Activated T-cell treated with anti-CD3 and anti-CD28 coated beads, Interleukin-2, amount 50 U/mL, for 1 hour (primary cell): ENCODE data around the gene WIPF3.

Experiments used
- DNase-seq: peaks from one replicate; pipeline ENCODE4 v3.0.0-alpha.2; 2020

Gene WIPF3

DNA sequence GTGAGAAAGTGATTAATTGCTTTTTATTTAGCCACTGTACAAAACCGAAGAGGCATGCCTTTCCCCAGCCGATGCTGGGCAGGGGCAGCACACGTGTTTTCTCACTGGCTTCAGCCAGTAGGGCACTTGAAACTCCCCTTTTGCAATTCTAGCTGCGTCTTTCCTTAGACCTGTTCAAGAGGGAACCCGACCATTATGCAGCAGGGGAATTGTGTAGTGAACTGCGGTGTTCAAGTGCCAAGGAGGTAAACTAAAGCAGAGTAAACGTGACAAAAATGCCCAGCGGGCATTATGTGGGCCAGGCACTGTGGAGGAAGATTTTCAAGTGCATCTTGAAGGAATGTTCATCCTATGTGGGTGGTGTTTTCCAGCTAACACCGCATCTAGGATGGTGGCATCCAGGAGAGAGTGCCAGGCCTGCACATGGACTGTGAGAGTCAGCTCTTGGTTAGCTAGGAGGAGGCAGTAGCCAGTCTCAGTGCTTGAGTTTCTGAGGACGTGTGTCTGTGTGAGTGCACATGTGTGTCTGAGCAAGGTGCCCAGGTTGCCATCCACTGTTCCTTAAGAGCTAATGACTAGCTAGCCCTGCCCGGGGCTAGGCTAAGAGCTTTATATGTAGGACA, 3.3 kb downstream of the WIPF3 start:
- DNase-seq: no peak

DNA sequence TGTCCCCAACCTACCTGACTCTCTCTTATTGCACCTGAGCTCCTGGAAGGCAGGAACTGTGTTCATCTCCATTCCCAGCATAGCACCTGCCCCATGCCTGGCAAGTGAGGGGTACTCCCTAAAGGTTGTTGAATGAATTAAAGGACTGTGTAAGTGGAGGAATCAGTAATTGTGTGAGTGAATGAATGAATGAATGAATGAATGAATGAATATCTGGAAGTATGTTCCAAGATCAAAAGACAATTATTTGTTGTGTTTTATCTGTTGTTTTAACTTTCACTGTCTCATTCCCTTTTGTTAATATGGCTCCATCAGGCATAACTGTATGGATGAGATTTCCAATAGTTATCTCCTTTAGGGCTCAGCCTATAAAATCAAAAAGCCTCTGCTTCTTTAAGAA, 4.0 kb downstream of the WIPF3 start:
- no peak for DNase-seq

- no peak for DNase-seq
Measured at GRCh38 chr7:29810813-29811482, 4.6 kb downstream of the WIPF3 start.

- DNase-seq: no peak
Measured at GRCh38 chr7:29811586-29811985, 5.3 kb downstream of the WIPF3 start.

DNA sequence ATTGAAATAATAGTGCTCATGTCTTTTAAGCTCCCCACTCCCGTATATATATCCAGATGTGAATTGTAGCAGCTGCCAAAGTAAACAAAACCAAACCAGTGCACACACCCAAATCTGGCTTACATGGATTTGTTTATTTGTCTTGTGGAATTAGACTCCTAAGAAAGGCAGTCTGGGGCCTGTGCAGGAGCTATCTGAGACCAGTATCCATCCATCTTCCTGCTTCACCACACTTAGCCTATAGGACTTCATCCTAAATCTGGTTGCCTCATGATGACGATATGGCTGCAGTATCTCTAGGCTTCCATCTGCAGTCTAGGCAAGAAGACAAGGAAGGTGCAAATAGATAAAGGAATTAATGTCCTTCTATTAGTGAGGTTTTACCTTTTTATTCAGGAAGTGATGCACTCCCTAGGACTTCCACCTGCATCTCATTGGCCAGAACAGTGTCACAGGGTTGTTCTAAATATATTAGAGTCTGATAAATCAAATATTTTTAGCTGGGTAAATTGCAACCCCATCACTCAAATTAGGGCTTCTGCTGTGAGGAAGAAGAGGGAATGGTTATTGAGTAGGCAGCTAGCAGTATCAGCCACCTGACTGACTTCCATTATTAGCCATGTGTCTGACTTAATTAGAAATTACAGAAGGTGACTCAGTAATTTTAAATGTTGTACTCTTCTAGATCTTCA, 6.0 kb downstream of the WIPF3 start:
- no peak for DNase-seq

DNA sequence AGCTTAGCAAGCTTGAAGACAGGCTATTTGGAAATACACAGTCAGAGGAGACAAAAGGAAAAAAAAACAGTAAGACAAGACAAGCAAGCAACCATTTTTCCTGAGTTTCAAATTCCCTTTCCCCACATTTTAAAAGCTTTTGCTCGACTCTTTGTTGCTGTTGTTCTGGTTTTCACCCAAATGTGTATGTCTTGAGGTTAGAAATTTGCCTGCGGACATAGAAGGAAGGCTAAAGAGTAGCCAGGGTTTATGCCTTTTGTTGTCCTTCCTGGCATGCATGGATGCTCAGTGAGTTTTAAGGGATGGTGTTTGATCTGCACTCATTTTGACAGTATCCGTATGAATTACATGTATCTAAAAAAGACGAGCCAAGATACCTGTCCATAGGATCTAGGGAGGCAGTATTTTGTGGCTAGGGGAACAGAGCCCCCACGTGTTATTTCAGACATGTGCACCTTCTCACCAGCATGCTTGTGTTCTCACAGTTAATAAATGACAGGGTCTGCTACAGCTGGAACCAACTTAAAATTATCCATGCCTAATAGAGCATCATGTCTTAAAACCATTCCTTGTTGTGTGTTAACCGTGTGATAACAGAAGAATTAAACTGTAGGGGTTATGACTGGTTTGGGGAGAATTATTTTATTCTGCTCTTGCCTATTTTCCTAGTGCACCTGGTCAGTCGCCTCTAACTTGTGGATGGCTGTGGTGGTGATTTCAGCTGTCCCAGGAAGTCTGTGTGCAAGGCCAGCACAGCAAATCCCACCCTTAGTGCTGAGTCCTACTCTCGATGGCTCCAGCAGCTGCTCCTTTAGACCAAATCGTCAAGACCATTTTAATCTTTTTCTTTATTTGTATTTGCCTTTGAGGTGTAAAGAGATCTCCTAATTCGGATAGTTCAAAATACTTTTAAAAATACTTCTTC, 9.1 kb downstream of the WIPF3 start:
- DNase-seq: no peak

- DNase-seq: no peak
Measured at GRCh38 chr7:29818308-29818707, 12.0 kb downstream of the WIPF3 start.

- no peak for DNase-seq
Measured at GRCh38 chr7:29825775-29826529, 19.6 kb downstream of the WIPF3 start.

DNA sequence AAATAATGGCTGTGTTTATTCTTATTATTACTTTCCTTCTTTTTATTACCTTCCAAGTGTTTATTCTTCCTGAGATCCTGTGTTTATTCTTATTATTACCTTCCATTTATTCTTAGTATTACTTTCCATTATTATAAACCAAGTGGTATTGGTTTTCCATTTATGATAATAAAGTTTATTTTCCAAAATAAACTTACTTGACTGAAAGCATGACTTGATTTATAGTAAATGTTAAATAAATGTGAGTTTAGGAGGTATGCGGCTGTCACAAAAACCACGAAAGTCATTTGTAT, 20.2 kb downstream of the WIPF3 start:
- no peak for DNase-seq

- DNase-seq: no peak
Measured at GRCh38 chr7:29826904-29827303, 20.6 kb downstream of the WIPF3 start.

- DNase-seq: no peak
Measured at GRCh38 chr7:29831705-29832104, 25.4 kb downstream of the WIPF3 start.

DNA sequence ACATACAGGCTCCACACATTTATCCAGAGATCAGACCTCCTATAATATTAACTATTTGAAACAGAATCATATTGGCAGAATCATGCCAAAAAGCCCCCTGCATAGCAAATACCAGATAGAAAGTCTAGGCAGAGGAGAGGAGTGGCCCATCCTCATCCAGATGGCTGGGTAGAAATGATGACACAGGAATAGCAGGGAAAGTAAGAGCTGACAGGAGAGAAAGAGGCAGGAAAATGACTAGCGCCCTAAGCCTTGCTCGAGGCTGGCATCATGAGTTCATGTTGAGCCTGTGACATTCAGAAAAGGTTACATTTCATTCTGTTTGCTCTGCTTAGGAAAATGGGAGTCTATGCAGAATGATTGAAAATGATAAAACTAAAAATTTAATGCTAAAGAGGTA, 27.6 kb downstream of the WIPF3 start:
- no peak for DNase-seq

DNA sequence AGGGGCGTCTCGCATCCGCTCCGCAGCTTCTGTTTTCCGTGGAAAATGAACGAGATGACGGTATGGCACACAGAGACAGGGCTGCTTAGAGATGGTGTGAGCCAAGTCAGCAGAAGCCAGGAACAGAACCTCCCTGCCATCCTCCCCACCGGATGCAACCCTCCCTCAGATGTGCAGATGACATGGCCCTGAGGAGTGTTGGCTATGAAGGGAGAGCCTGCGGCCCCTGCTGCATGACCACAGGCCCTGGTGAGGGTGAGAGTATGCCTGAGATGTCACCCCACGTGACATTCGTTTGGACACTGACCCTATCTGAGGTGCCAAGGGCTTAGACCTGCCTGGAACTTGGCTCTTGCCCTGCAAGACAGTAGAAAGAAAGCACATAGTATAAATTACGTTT, 29.4 kb downstream of the WIPF3 start:
- no peak for DNase-seq

DNA sequence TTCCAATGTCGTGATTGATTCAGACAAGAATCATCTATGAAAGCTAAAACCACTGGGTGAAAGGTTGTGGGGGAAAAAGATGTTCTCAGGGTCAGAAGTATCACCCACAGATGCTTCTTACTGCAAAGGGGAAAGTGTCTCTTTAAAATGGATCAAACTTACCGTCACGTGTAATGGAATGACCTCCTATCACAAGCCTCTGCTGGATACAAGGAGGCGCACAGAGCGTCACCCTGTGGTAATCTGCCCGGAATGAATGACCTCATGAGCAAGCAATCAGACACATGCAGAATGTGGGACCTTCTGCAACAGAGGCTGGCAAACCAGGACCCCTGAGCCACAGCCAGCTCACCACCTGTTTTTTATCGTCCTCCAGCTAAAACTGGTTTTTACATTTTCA, 33.0 kb downstream of the WIPF3 start:
- DNase-seq: no peak

DNA sequence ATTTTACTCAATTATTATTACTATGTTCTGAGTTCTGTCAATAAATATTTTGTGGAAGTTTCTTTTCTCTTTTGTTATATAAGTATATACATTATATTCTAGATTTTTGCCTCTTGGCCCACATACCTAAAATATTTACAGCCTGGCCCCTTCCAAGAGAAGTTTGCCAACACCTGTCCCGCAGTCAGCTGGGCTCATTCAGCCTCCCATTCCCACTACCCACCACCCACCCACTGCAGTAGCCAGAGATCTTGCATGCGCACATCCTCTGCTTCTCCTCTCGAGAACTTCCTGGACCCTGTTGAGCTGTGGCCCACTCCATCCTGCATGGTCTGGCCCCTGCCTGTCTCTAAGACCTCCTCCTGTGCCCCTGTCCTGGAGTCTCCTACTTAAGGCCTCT, 33.6 kb downstream of the WIPF3 start:
- no peak for DNase-seq

GRCh38 chr7:29840701-29841100, 34.4 kb downstream of the WIPF3 start:
- no peak for DNase-seq

GRCh38 chr7:29841926-29842701, 35.8 kb downstream of the WIPF3 start:
- no peak for DNase-seq

DNA sequence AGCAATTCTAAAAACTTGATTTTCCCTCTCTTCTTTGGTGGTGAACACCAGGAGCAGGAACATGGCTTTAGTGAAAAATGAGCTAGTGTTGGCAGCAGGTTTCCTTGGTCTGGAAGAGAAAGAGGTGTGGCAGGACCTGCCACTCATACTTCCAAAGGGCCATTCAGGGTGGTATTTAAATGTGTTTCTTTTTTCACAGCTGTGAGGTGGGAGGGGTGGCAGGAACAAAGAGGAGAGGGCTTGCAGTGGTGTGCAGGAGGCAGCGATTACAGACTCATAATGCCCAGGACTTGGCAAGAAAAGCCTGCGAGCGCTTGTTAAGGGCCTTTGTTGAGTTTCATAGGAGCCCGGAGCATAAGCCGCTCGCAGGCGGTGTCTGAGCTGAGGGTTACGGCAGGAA, 36.8 kb downstream of the WIPF3 start:
- no peak for DNase-seq

DNA sequence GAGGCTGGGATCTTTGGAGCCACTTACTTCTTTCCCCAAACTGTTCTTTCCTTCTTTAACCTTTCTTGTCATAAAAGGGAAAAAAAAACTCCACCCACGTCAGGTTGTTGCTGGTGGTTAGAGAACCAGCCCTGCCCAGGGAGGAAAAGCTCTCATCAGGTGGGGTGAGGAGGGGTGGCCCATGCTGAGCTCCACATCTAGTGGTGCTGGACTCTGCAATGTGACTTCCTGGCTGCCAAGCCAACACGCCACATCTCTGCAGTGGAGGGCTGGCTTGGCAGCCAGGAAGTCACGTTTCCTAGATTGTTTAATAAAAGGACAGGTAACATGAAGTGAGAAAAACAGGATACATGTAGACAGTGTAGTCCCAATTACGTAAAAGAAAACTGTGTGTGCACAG, 37.4 kb downstream of the WIPF3 start:
- no peak for DNase-seq

- DNase-seq: no peak
Measured at GRCh38 chr7:29844559-29844958, 38.3 kb downstream of the WIPF3 start.

DNA sequence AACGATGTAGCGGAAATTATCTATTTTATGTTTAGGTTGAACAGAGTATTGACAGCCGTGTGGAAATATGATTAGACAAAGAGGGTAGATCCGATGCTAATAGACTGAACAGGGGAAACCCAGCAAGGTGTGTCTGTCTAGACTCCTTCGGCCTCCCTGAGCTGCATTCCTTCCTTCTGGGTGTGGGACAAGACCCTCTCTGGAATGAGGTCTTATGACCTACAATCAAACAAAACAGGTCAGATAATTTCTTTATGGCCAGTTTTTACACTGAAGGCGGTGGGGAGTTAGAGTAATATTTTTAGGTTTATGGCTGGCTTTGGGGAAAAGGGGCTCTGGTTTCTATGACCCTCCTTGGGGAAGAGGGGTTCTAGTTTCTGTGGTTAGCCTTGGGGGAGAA, 41.2 kb downstream of the WIPF3 start:
- DNase-seq: no peak

DNA sequence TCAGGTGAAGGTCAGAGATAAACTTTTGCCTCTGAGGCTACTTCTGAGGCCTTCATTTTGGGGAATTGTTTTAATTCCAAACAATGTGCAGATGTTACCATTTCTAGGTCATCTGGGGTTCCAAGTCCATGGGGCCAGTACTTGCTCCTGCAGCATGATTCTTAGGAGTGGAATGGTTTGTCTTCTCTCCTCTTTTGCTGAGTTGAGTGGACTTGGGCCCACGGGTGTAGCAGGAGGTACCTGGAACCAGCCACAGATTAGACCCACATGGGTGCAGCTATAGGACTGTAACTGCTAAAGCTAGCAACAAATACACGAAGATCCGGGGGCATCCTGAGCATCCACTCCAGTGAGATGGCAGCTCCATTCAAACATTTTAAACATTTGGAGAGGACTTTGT, 41.6 kb downstream of the WIPF3 start:
- DNase-seq: no peak
